ENCODE data around the gene EFCC1. TPM values are rescaled to one million over a fixed set of nuclear protein-coding genes. Genes with fewer than 3 reads are reported as not detected.
A peak's percentile ranks its signal among the peaks of the same experiment; 100 is the strongest.

EFCC1 gene
- total RNA-seq, 2 experiments from 2014 or later = not detected

DNA sequence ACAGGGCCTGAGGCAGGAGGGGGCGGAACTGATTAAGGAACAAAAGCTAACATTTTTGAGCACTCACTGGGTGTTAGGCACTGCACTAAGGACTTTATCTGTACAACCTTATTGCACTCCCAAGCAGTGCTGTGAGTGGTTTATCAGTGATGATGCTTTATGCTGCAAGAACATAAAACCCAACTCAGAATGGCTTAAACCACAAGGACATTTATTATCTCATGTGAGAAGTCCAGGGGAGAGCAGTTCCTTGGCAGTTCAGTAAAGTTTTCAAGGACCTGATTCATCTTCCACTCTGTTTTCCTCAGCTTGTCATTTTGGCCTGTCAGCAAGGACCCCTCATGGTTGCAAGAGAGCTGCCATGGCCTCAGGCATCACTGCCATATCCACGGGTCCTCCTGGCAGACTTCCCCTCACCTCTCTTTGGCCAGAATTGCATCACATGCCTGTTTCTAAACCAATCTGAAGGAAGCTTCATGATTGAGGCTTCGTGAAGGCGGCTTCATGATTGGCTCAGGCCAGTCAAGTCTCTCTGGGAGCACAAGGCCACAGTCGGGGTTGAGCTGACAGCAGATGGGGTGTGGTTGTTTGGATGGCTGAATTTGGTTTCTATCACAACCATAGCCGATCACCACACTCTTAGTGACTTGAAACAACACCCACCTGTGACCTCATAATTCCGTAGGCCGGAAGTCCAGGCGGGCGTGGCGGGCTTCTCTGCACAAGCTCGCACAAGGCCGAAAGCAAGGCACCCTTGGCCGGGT, 15.8 kb downstream of the EFCC1 start:
- no peaks in the 10 kb centered on the region for H3K9me2 ChIP-seq (ENCODE audit: insufficient read depth, low read length)
- peak overlapping the region; percentile 53 for H3K27ac ChIP-seq (ENCODE audit: low read depth, low read length, poor library complexity, severe bottlenecking)
- H3K79me2 ChIP-seq (ENCODE audit: insufficient read depth, low read depth, low read length) = no peaks in the 10 kb centered on the region
- no peak overlapping the region for H3K4me3 ChIP-seq (ENCODE audit: low read depth, low read length, poor library complexity, severe bottlenecking)
- no peaks in the 10 kb centered on the region for H3K9me3 ChIP-seq (ENCODE audit: low read length)
- peak overlapping the region; percentile 50 for H3K4me2 ChIP-seq (ENCODE audit: low read length)
- DNase-seq (ENCODE audit: low spot score) = peak; percentile 51
- BruUV-seq (replicated peaks) = no TSS peak
- peak overlapping the region; percentile 48 for H2AFZ ChIP-seq (ENCODE audit: low read length)
- POLR2A ChIA-PET = interaction anchor here (0.6 to 3.0 kb wide), 8 partner anchors 10 to 399 kb away, joined by 3 to 24 read pairs (median 4); partner anchors contain the start of gene CFAP92
- H3K36me3 ChIP-seq (ENCODE audit: insufficient read depth, low read length) = no peaks in the 10 kb centered on the region
- H3K4me1 ChIP-seq (ENCODE audit: insufficient read depth, low read length, poor library complexity, severe bottlenecking) = peaks cover 32% of the 10 kb centered on the region
- H4K20me1 ChIP-seq (ENCODE audit: insufficient read depth, low read length) = no peaks in the 10 kb centered on the region
- CTCF ChIA-PET (ENCODE audit: unreplicated experiment) = interaction anchor here (1.2 to 2.2 kb wide), 7 partner anchors 9 to 104 kb away, joined by 5 to 19 read pairs (median 7); partner anchors contain the start of genes CFAP92 and RAB43
- TF ChIP-seq EZH2phosphoT487 (IDR thresholded peaks at IDR 0.05; ENCODE audit: borderline replicate concordance, low read depth, low read length) = no peak
- TF ChIP-seq CTCF (conservative IDR thresholded peaks at IDR 0.05; ENCODE audit: low read length) = no peak
- intact Hi-C loops (cut with micrococcal nuclease; ENCODE audit: unreplicated experiment) = loop anchor here (1.0 kb wide), 1 partner anchor 47 kb away; no protein-coding TSS in a partner anchor

GRCh38 chr3:129017484-129017899, 16.4 kb downstream of the EFCC1 start:
- no TSS peak for BruUV-seq (replicated peaks)
- no peak for DNase-seq (ENCODE audit: low spot score)
- ChIA-PET POLR2A (interaction anchor here (1.1 to 3.0 kb wide), 5 partner anchors 9 to 230 kb away, joined by 3 to 24 read pairs (median 6); no protein-coding TSS in a partner anchor), CTCF (ENCODE audit: unreplicated experiment) (interaction anchor here (2.0 kb wide), 1 partner anchor 9 kb away, joined by 19 read pairs; no protein-coding TSS in a partner anchor)
- H3K4me3 ChIP-seq (ENCODE audit: low read depth, low read length, poor library complexity, severe bottlenecking) = no peak overlapping the region
- H2AFZ ChIP-seq (ENCODE audit: low read length) = peak overlapping the region; percentile 48; the same call in 1 of the 2 replicates
- H3K27ac ChIP-seq (ENCODE audit: low read depth, low read length, poor library complexity, severe bottlenecking) = peak overlapping the region; percentile 15
- intact Hi-C loops (cut with micrococcal nuclease; ENCODE audit: unreplicated experiment) = no loop called here
- no peaks in the 10 kb centered on the region for H3K36me3 ChIP-seq (ENCODE audit: insufficient read depth, low read length)
- no peaks in the 10 kb centered on the region for H3K79me2 ChIP-seq (ENCODE audit: insufficient read depth, low read depth, low read length)
- H3K4me1 ChIP-seq (ENCODE audit: insufficient read depth, low read length, poor library complexity, severe bottlenecking) = peaks cover 32% of the 10 kb centered on the region
- no peaks in the 10 kb centered on the region for H4K20me1 ChIP-seq (ENCODE audit: insufficient read depth, low read length)
- peak overlapping the region; percentile 50; the same call in 1 of the 2 replicates for H3K4me2 ChIP-seq (ENCODE audit: low read length)
- TF ChIP-seq CTCF (conservative IDR thresholded peaks at IDR 0.05; ENCODE audit: low read length) = no peak
- TF ChIP-seq EZH2phosphoT487 (IDR thresholded peaks at IDR 0.05; ENCODE audit: borderline replicate concordance, low read depth, low read length) = no peak
- H3K9me3 ChIP-seq (ENCODE audit: low read length) = no peaks in the 10 kb centered on the region
- H3K9me2 ChIP-seq (ENCODE audit: insufficient read depth, low read length) = no peaks in the 10 kb centered on the region

DNA sequence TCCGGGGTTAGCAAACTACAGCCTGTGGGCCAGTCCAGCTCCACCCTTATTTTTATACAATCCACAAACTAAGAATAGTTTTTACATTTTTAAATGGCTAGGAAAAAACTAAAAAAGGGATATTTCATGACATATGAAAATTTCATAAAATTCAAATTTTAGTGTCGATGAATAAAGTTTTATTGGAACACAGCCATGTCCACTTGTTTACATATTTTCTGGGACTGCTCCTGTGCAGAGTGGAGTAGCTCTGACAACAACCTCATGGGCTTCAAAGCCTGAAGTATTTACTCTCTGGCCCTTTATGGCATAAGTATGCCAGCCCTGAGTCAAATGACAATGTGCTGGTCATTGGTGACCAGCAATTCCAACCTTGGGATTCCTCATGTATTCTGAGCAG, 17.2 kb downstream of the EFCC1 start:
- no peaks in the 10 kb centered on the region for H3K36me3 ChIP-seq (ENCODE audit: insufficient read depth, low read length)
- no peaks in the 10 kb centered on the region for H3K9me2 ChIP-seq (ENCODE audit: insufficient read depth, low read length)
- no TSS peak for BruUV-seq (replicated peaks)
- H3K9me3 ChIP-seq (ENCODE audit: low read length) = no peaks in the 10 kb centered on the region
- H3K27ac ChIP-seq (ENCODE audit: low read depth, low read length, poor library complexity, severe bottlenecking) = no peak overlapping the region
- no peak overlapping the region for H3K4me2 ChIP-seq (ENCODE audit: low read length)
- POLR2A ChIA-PET = interaction anchor here (0.5 kb wide), 1 partner anchor 138 kb away, joined by 4 read pairs; no protein-coding TSS in a partner anchor
- no peak overlapping the region for H3K4me3 ChIP-seq (ENCODE audit: low read depth, low read length, poor library complexity, severe bottlenecking)
- DNase-seq (ENCODE audit: low spot score) = no peak
- no peak for TF ChIP-seq CTCF (conservative IDR thresholded peaks at IDR 0.05; ENCODE audit: low read length)
- TF ChIP-seq EZH2phosphoT487 (IDR thresholded peaks at IDR 0.05; ENCODE audit: borderline replicate concordance, low read depth, low read length) = no peak
- H3K79me2 ChIP-seq (ENCODE audit: insufficient read depth, low read depth, low read length) = no peaks in the 10 kb centered on the region
- no peaks in the 10 kb centered on the region for H4K20me1 ChIP-seq (ENCODE audit: insufficient read depth, low read length)
- H3K4me1 ChIP-seq (ENCODE audit: insufficient read depth, low read length, poor library complexity, severe bottlenecking) = peaks cover 32% of the 10 kb centered on the region
- CTCF ChIA-PET (ENCODE audit: unreplicated experiment) = no interaction called here
- intact Hi-C loops (cut with micrococcal nuclease; ENCODE audit: unreplicated experiment) = no loop called here
- no peak overlapping the region for H2AFZ ChIP-seq (ENCODE audit: low read length)

Data from OCI-LY7 (cell line).